IgD-negative memory B cell (primary cell): ENCODE data around the gene SPEG. TPM values are rescaled to one million over a fixed set of nuclear protein-coding genes. Genes with fewer than 3 reads are reported as not detected.
"Not testable (repeated sequence)": the region's sequence is repeated elsewhere in the genome, so short reads cannot be mapped to it uniquely, and the experiment has no call there.

Experiments used
- H3K27ac Mint-ChIP-seq, 3 donors: one replicate each; pipeline ENCODE4 v1.8.0; 2020 to 2022; ENCODE audit warnings: mild to moderate bottlenecking in 3 of 3, mixed read lengths in 3 of 3, moderate library complexity in 1 of 3
- H3K27me3 Mint-ChIP-seq: one replicate; pipeline ENCODE4 v1.8.0; 2021; ENCODE audit warnings: mixed read lengths
- H3K36me3 Mint-ChIP-seq: one replicate; pipeline ENCODE4 v1.8.0; 2020; ENCODE audit warnings: mild to moderate bottlenecking, mixed read lengths
- H3K4me1 Mint-ChIP-seq, 3 donors: one replicate each; pipeline ENCODE4 v1.8.0; 2020 to 2022; ENCODE audit warnings: mixed read lengths in 3 of 3, mild to moderate bottlenecking in 1 of 3
- H3K4me3 Mint-ChIP-seq, 4 donors: one replicate each; pipeline ENCODE4 v1.8.0; 2020 to 2022; ENCODE audit warnings: mild to moderate bottlenecking in 4 of 4, mixed read lengths in 4 of 4, moderate library complexity in 3 of 4
- H3K9me3 Mint-ChIP-seq, 3 donors: one replicate each; pipeline ENCODE4 v1.8.0; 2020 to 2021; ENCODE audit warnings: mixed read lengths in 3 of 3, mild to moderate bottlenecking in 1 of 3
- polyA plus RNA-seq: library from polyadenylated mRNA; unstranded; fragments of 300-500 nt; fragmentation: Illumina TruSeq; gene quantifications from one replicate; pipeline ENCODE4 v1.2.3, GENCODE V29; 2021

Gene SPEG
- polyA plus RNA-seq, 1 donor from 2014 or later, result not detected

GRCh38 chr2:219399716-219400478 lies 34.7 kb upstream of the SPEG start:
- H3K27me3 Mint-ChIP-seq, result peaks cover 18% of the 10 kb centered on the region
- no peak overlapping the region for H3K27ac Mint-ChIP-seq
- H3K36me3 Mint-ChIP-seq, result no peaks in the 10 kb centered on the region
- no peak overlapping the region for H3K4me3 Mint-ChIP-seq
- H3K9me3 Mint-ChIP-seq, result no peaks in the 10 kb centered on the region
- H3K4me1 Mint-ChIP-seq, result peaks cover 0 to 4% (median 2%) of the 10 kb centered on the region in 3 donors

GRCh38 chr2:219400562-219400961 lies 34.1 kb upstream of the SPEG start:
- Mint-ChIP-seq H3K27ac (no peak overlapping the region), H3K36me3 (no peaks in the 10 kb centered on the region), H3K9me3 (no peaks in the 10 kb centered on the region), H3K27me3 (peaks cover 18% of the 10 kb centered on the region), H3K4me3 (no peak overlapping the region), H3K4me1 (peaks cover 0 to 4% (median 2%) of the 10 kb centered on the region in 3 donors)

- no peak overlapping the region for H3K27ac Mint-ChIP-seq
- H3K36me3 Mint-ChIP-seq, result no peaks in the 10 kb centered on the region
- H3K27me3 Mint-ChIP-seq, result peaks cover 18% of the 10 kb centered on the region
- peaks cover 0 to 4% (median 0%) of the 10 kb centered on the region in 3 donors for H3K4me1 Mint-ChIP-seq
- no peak overlapping the region for H3K4me3 Mint-ChIP-seq
- no peaks in the 10 kb centered on the region for H3K9me3 Mint-ChIP-seq
Measured at GRCh38 chr2:219401606-219402005, 33.0 kb upstream of the SPEG start.

GRCh38 chr2:219402665-219403515 lies 31.8 kb upstream of the SPEG start:
- no peak overlapping the region for H3K4me3 Mint-ChIP-seq
- H3K27ac Mint-ChIP-seq, result no peak overlapping the region
- H3K9me3 Mint-ChIP-seq, result no peaks in the 10 kb centered on the region
- H3K4me1 Mint-ChIP-seq, result no peaks in the 10 kb centered on the region
- peaks cover 15% of the 10 kb centered on the region for H3K27me3 Mint-ChIP-seq
- H3K36me3 Mint-ChIP-seq, result no peaks in the 10 kb centered on the region

GRCh38 chr2:219403861-219404260 lies 30.8 kb upstream of the SPEG start:
- H3K27ac Mint-ChIP-seq, result peak overlapping the region in 1 of 3 donors; percentile 71
- peaks cover 16% of the 10 kb centered on the region for H3K27me3 Mint-ChIP-seq
- H3K4me1 Mint-ChIP-seq, result no peaks in the 10 kb centered on the region
- no peaks in the 10 kb centered on the region for H3K36me3 Mint-ChIP-seq
- H3K4me3 Mint-ChIP-seq, result no peak overlapping the region
- no peaks in the 10 kb centered on the region for H3K9me3 Mint-ChIP-seq

- Mint-ChIP-seq H3K9me3 (no peaks in the 10 kb centered on the region), H3K27ac (peak overlapping the region in 1 of 3 donors; percentile 71), H3K4me3 (no peak overlapping the region), H3K27me3 (peaks cover 16% of the 10 kb centered on the region), H3K36me3 (no peaks in the 10 kb centered on the region), H3K4me1 (no peaks in the 10 kb centered on the region)
Measured at GRCh38 chr2:219404291-219404910, 30.2 kb upstream of the SPEG start.

GRCh38 chr2:219404954-219405353 lies 29.7 kb upstream of the SPEG start:
- Mint-ChIP-seq H3K4me3 (no peak overlapping the region), H3K36me3 (no peaks in the 10 kb centered on the region), H3K27ac (no peak overlapping the region), H3K4me1 (no peaks in the 10 kb centered on the region), H3K9me3 (peaks cover 0 to 3% (median 0%) of the 10 kb centered on the region in 3 donors), H3K27me3 (peaks cover 21% of the 10 kb centered on the region)

GRCh38 chr2:219405451-219405850 lies 29.2 kb upstream of the SPEG start:
- H3K9me3 Mint-ChIP-seq, result peaks cover 0 to 3% (median 0%) of the 10 kb centered on the region in 3 donors
- no peaks in the 10 kb centered on the region for H3K36me3 Mint-ChIP-seq
- peaks cover 24% of the 10 kb centered on the region for H3K27me3 Mint-ChIP-seq
- H3K4me3 Mint-ChIP-seq, result no peak overlapping the region
- no peak overlapping the region for H3K27ac Mint-ChIP-seq
- no peaks in the 10 kb centered on the region for H3K4me1 Mint-ChIP-seq

- H3K9me3 Mint-ChIP-seq, result peaks cover 0 to 3% (median 0%) of the 10 kb centered on the region in 3 donors
- peaks cover 24% of the 10 kb centered on the region for H3K27me3 Mint-ChIP-seq
- no peaks in the 10 kb centered on the region for H3K36me3 Mint-ChIP-seq
- H3K4me3 Mint-ChIP-seq, result no peak overlapping the region
- H3K4me1 Mint-ChIP-seq, result no peaks in the 10 kb centered on the region
- no peak overlapping the region for H3K27ac Mint-ChIP-seq
Measured at GRCh38 chr2:219405958-219406860, 28.4 kb upstream of the SPEG start.

- peaks cover 0 to 5% (median 0%) of the 10 kb centered on the region in 3 donors for H3K9me3 Mint-ChIP-seq
- H3K27me3 Mint-ChIP-seq, result peaks cover 24% of the 10 kb centered on the region
- no peak overlapping the region for H3K4me3 Mint-ChIP-seq
- no peaks in the 10 kb centered on the region for H3K36me3 Mint-ChIP-seq
- no peaks in the 10 kb centered on the region for H3K4me1 Mint-ChIP-seq
- no peak overlapping the region for H3K27ac Mint-ChIP-seq
Measured at GRCh38 chr2:219406861-219407230, 27.8 kb upstream of the SPEG start.

- H3K36me3 Mint-ChIP-seq, H3K9me3 Mint-ChIP-seq, H3K27ac Mint-ChIP-seq, H3K4me1 Mint-ChIP-seq, H3K4me3 Mint-ChIP-seq: not testable (repeated sequence)
- peaks cover 22% of the 10 kb centered on the region for H3K27me3 Mint-ChIP-seq
Measured at GRCh38 chr2:219407343-219407742, 27.3 kb upstream of the SPEG start.

- Mint-ChIP-seq H3K27ac (no peak overlapping the region), H3K36me3 (no peaks in the 10 kb centered on the region)
Measured at GRCh38 chr2:219408204-219408603, 26.4 kb upstream of the SPEG start.

GRCh38 chr2:219408631-219409030 lies 26.0 kb upstream of the SPEG start:
- H3K36me3 Mint-ChIP-seq, result no peaks in the 10 kb centered on the region
- H3K27ac Mint-ChIP-seq, result no peak overlapping the region
- H3K27me3 Mint-ChIP-seq, result peaks cover 20% of the 10 kb centered on the region
- H3K4me3 Mint-ChIP-seq, result no peak overlapping the region
- H3K4me1 Mint-ChIP-seq, result no peaks in the 10 kb centered on the region
- peaks cover 0 to 7% (median 2%) of the 10 kb centered on the region in 3 donors for H3K9me3 Mint-ChIP-seq

More at GRCh38 chr2:219408204-219408603, 26.4 kb upstream of the SPEG start:
- H3K27me3 Mint-ChIP-seq, result peaks cover 20% of the 10 kb centered on the region
- no peak overlapping the region for H3K4me3 Mint-ChIP-seq
- peaks cover 0 to 7% (median 2%) of the 10 kb centered on the region in 3 donors for H3K9me3 Mint-ChIP-seq
- no peaks in the 10 kb centered on the region for H3K4me1 Mint-ChIP-seq

GRCh38 chr2:219409619-219410018 lies 25.0 kb upstream of the SPEG start:
- Mint-ChIP-seq H3K27ac (no peak overlapping the region), H3K4me1 (no peaks in the 10 kb centered on the region), H3K4me3 (no peak overlapping the region), H3K27me3 (peaks cover 14% of the 10 kb centered on the region), H3K36me3 (no peaks in the 10 kb centered on the region), H3K9me3 (peaks cover 0 to 7% (median 2%) of the 10 kb centered on the region in 3 donors)
